CD4-positive, CD25-positive, alpha-beta regulatory T cell (primary cell): Measurements from ENCODE around the gene PDLIM4. TPM values are rescaled to one million over a fixed set of nuclear protein-coding genes. Genes with fewer than 3 reads are reported as not detected.

ENCODE experiments used
- ATAC-seq, 2 donors: fragments of 150-1000 bp; cut with Tn5 transposase; one replicate each; pipeline ENCODE4 v1.10.0; 2021; ENCODE audit warnings: low read depth in 2 of 2, moderate number of reproducible peaks in 2 of 2, moderate library complexity in 1 of 2
- DNase-seq, 3 donors: peaks; one replicate each; pipeline versions ENCODE4 v3.0.0 to v3.0.0-alpha.2; 2012 to 2022; ENCODE audit warnings: mixed read lengths in 1 of 3
- H3K27ac ChIP-seq: one replicate; pipeline ENCODE4 v1.7.0; 2013; ENCODE audit warnings: mild to moderate bottlenecking, low read length; ENCODE audit not compliant: insufficient read depth, poor library complexity, severe bottlenecking
- H3K27me3 ChIP-seq: one replicate; pipeline ENCODE4 v1.7.0; 2013; ENCODE audit warnings: low read length; ENCODE audit not compliant: control insufficient read depth, insufficient read depth
- H3K36me3 ChIP-seq: one replicate; pipeline ENCODE4 v1.7.0; 2013; ENCODE audit warnings: mild to moderate bottlenecking, low read length, moderate library complexity; ENCODE audit not compliant: control insufficient read depth, insufficient read depth
- H3K4me1 ChIP-seq: 2 replicates; pipeline ENCODE4 v1.7.0; 2013; ENCODE audit warnings: mild to moderate bottlenecking, low read length; ENCODE audit not compliant: insufficient read depth, control insufficient read depth, poor library complexity, severe bottlenecking
- H3K4me3 ChIP-seq: one replicate; pipeline ENCODE4 v1.7.0; 2013; ENCODE audit warnings: low read depth, mild to moderate bottlenecking, low read length, moderate library complexity
- H3K9me3 ChIP-seq, 2 experiments: 1 replicate in 1 of 2; 2 replicates in 1 of 2; pipeline ENCODE4 v1.7.0; 2013; ENCODE audit warnings: low read length in 2 of 2, mild to moderate bottlenecking in 1 of 2, moderate library complexity in 1 of 2; ENCODE audit not compliant: control insufficient read depth in 2 of 2
- H3K27ac Mint-ChIP-seq, 3 donors: one replicate each; pipeline ENCODE4 v1.8.0; 2020 to 2022; ENCODE audit warnings: mild to moderate bottlenecking in 3 of 3, mixed read lengths in 3 of 3, moderate library complexity in 2 of 3
- H3K27me3 Mint-ChIP-seq: one replicate; pipeline ENCODE4 v1.8.0; 2022; ENCODE audit warnings: mild to moderate bottlenecking, mixed read lengths
- H3K36me3 Mint-ChIP-seq: one replicate; pipeline ENCODE4 v1.8.0; 2020; ENCODE audit warnings: mixed read lengths
- H3K4me1 Mint-ChIP-seq, 4 donors: one replicate each; pipeline ENCODE4 v1.8.0; 2020 to 2022; ENCODE audit warnings: mixed read lengths in 4 of 4, mild to moderate bottlenecking in 1 of 4
- H3K4me3 Mint-ChIP-seq, 4 donors: one replicate each; pipeline ENCODE4 v1.8.0; 2020 to 2022; ENCODE audit warnings: mild to moderate bottlenecking in 4 of 4, mixed read lengths in 4 of 4, moderate library complexity in 3 of 4
- H3K9me3 Mint-ChIP-seq, 7 donors: one replicate each; pipeline ENCODE4 v1.8.0; 2020 to 2022; ENCODE audit warnings: mixed read lengths in 7 of 7, mild to moderate bottlenecking in 3 of 7, moderate library complexity in 2 of 7
- polyA plus RNA-seq, 4 donors: library from polyadenylated mRNA; unstranded; fragments of 300-500 nt; fragmentation: Illumina TruSeq; gene quantifications; one replicate each; pipeline ENCODE4 v1.2.3, GENCODE V29; 2021
- total RNA-seq: library from RNA; stranded (reverse); gene quantifications from one replicate; pipeline ENCODE4 v1.2.3, GENCODE V29; 2022

The PDLIM4 gene
- total and polyA plus RNA-seq, 5 donors from 2014 or later = not detected

GRCh38 chr5:132235340-132235739 is 22.2 kb upstream of the PDLIM4 start:
- H3K9me3 Mint-ChIP-seq = peaks cover 0 to 3% (median 0%) of the 10 kb centered on the region in 7 donors
- no peak overlapping the region for H3K4me3 Mint-ChIP-seq
- DNase-seq = no peak
- H3K27me3 Mint-ChIP-seq = peaks cover 18% of the 10 kb centered on the region
- Histone ChIP-seq H3K9me3 (no peaks in the 10 kb centered on the region), H3K4me3 (no peak overlapping the region), H3K27me3 (peaks cover 3% of the 10 kb centered on the region), H3K27ac (no peak overlapping the region), H3K36me3 (no peaks in the 10 kb centered on the region), H3K4me1 (no peaks in the 10 kb centered on the region)
- peak overlapping the region in 1 of 3 donors; percentile 28 for H3K27ac Mint-ChIP-seq
- no peak for ATAC-seq
- H3K36me3 Mint-ChIP-seq = no peaks in the 10 kb centered on the region
- H3K4me1 Mint-ChIP-seq = peaks cover 0 to 6% (median 0%) of the 10 kb centered on the region in 4 donors

GRCh38 chr5:132237141-132237540 is 20.4 kb upstream of the PDLIM4 start:
- Histone ChIP-seq H3K4me1 (no peaks in the 10 kb centered on the region), H3K27ac (no peak overlapping the region), H3K4me3 (no peak overlapping the region), H3K9me3 (peaks cover 0 to 4% of the 10 kb centered on the region in 2 experiments), H3K27me3 (peaks cover 5% of the 10 kb centered on the region), H3K36me3 (no peaks in the 10 kb centered on the region)
- DNase-seq (no peak), ATAC-seq (no peak)
- H3K27me3 Mint-ChIP-seq = peaks cover 21% of the 10 kb centered on the region
- no peaks in the 10 kb centered on the region for H3K4me1 Mint-ChIP-seq
- no peak overlapping the region for H3K4me3 Mint-ChIP-seq
- no peak overlapping the region for H3K27ac Mint-ChIP-seq
- H3K36me3 Mint-ChIP-seq = no peaks in the 10 kb centered on the region
- H3K9me3 Mint-ChIP-seq = peaks cover 0 to 9% (median 5%) of the 10 kb centered on the region in 7 donors

DNA sequence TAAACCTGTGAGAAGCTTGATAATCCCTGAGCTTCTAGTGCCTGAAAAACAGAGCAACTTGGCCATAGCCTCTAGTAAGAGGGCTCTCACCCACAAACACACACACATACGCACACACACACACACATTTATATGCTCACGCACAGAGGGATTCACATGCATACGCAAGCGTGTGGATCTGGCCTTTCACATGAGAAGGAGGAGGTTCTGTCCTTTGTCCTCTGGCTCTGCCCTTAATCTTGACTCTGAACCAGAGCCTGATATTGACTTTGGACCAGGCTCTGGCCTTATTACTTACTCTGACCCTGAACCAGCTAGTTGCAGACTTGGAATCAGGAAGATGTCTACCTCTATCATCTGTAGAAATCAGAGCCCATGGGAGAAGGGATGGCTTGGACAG is 19.8 kb upstream of the PDLIM4 start:
- Mint-ChIP-seq H3K4me3 (no peak overlapping the region), H3K27me3 (peaks cover 21% of the 10 kb centered on the region), H3K9me3 (peaks cover 0 to 9% (median 5%) of the 10 kb centered on the region in 7 donors), H3K27ac (no peak overlapping the region), H3K36me3 (no peaks in the 10 kb centered on the region), H3K4me1 (no peaks in the 10 kb centered on the region)
- DNase-seq (no peak), ATAC-seq (no peak)
- Histone ChIP-seq H3K27me3 (peaks cover 5% of the 10 kb centered on the region), H3K27ac (no peak overlapping the region), H3K9me3 (peaks cover 0 to 4% of the 10 kb centered on the region in 2 experiments), H3K36me3 (no peaks in the 10 kb centered on the region), H3K4me1 (no peaks in the 10 kb centered on the region), H3K4me3 (no peak overlapping the region)

DNA sequence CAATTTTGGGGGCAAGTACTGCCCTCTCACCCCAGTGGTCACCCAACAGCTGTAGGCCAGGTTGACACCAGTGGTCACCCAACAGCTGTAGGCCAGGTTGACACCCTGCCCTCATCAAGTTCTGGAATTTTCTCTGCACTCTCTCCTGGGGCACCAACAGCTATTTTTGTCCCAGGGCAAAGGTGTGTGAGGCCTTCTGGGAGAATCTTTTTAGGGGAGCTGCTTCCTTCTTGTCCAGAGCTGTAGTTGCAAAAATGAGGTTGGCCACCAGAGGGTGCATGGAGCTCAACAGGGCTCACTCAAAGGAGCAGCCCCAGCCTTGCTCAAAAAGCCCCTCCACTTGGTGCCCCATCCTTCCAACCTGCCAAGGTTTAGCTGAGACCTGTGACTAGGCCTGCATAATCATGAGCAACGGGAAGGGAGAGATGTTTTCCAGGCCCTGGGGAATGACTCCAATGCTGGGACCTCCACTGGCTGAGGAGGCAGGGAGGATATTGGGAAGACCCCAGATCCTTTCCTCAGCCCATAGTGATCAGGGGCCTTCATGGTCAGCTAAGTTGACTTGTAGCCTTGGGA is 19.2 kb upstream of the PDLIM4 start:
- ATAC-seq (peak; percentile 58 to 68), DNase-seq (peak; percentile 21 to 71 (median 49))
- Mint-ChIP-seq H3K9me3 (peaks cover 0 to 13% (median 5%) of the 10 kb centered on the region in 7 donors), H3K27ac (no peak overlapping the region), H3K27me3 (peaks cover 27% of the 10 kb centered on the region), H3K36me3 (no peaks in the 10 kb centered on the region), H3K4me1 (no peaks in the 10 kb centered on the region), H3K4me3 (no peak overlapping the region)
- Histone ChIP-seq H3K27me3 (peaks cover 5% of the 10 kb centered on the region), H3K9me3 (peaks cover 0 to 4% of the 10 kb centered on the region in 2 experiments), H3K36me3 (no peaks in the 10 kb centered on the region), H3K4me3 (no peak overlapping the region), H3K4me1 (no peaks in the 10 kb centered on the region), H3K27ac (no peak overlapping the region)

GRCh38 chr5:132238901-132239500 is 18.5 kb upstream of the PDLIM4 start:
- Histone ChIP-seq H3K9me3 (peaks cover 0 to 6% of the 10 kb centered on the region in 2 experiments), H3K27me3 (peaks cover 5% of the 10 kb centered on the region), H3K27ac (no peak overlapping the region), H3K4me1 (no peaks in the 10 kb centered on the region), H3K4me3 (no peak overlapping the region), H3K36me3 (no peaks in the 10 kb centered on the region)
- DNase-seq (no peak), ATAC-seq (no peak)
- peaks cover 0 to 18% (median 6%) of the 10 kb centered on the region in 7 donors for H3K9me3 Mint-ChIP-seq
- peaks cover 33% of the 10 kb centered on the region for H3K27me3 Mint-ChIP-seq
- H3K4me3 Mint-ChIP-seq = no peak overlapping the region
- H3K4me1 Mint-ChIP-seq = no peaks in the 10 kb centered on the region
- H3K36me3 Mint-ChIP-seq = peaks cover 1% of the 10 kb centered on the region
- H3K27ac Mint-ChIP-seq = no peak overlapping the region

DNA sequence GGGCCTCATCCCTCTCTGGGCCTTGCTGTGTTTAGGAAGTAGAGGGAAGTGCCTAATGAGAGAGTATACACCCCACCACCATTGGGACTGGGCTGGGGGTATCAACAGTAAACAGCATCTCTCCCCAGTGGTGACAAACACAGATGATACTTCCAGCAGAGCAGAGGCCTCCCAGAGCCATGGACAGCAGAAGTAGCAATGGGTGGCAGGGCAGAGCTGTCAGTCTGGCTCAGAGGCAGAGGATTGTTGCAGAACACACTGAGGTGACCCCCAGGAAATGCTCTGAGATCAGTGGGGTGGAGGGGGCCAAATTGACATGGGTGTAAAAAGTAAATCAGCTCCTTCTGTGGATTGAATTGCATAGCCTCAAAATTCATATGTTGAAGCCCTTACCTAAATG is 17.7 kb upstream of the PDLIM4 start:
- Mint-ChIP-seq H3K36me3 (peaks cover 4% of the 10 kb centered on the region), H3K27ac (no peak overlapping the region), H3K27me3 (peaks cover 38% of the 10 kb centered on the region), H3K4me3 (no peak overlapping the region), H3K4me1 (no peaks in the 10 kb centered on the region), H3K9me3 (peaks cover 0 to 26% (median 10%) of the 10 kb centered on the region in 7 donors)
- peaks cover 0 to 12% of the 10 kb centered on the region in 2 experiments for H3K9me3 ChIP-seq
- H3K36me3 ChIP-seq = no peaks in the 10 kb centered on the region
- H3K27me3 ChIP-seq = peaks cover 11% of the 10 kb centered on the region
- no peaks in the 10 kb centered on the region for H3K4me1 ChIP-seq
- no peak overlapping the region for H3K4me3 ChIP-seq
- H3K27ac ChIP-seq = no peak overlapping the region
- ATAC-seq (no peak), DNase-seq (no peak)

DNA sequence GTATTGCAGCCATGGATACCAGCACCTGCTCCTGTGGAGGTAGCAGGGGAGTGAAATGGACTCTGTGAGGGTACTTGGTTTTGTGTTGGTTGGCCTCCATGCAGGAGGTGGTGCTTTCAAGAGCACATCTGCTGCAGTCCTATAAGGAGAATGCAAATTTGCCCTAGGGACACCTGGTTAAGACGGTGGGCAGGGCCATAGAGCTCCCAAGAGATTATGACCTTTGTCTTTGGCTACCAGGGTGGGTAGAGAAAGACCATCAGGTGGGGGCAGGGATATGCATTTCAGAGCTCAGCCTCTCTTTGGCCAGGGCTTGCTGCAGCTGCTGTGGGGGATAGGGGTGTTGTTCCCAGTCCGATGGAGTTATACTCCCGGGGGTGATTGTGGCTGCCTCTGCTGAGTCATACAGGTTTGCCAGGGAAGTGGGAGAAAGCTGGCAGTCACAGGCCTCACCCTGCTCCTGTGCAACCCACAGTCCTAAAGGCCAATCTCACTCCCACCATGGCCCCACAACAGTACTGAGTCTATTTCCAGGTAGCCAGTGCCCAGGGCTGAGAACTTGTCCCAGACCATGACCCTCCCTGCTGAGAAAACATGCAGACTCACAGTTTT is 14.0 kb upstream of the PDLIM4 start:
- Histone ChIP-seq H3K27ac (no peak overlapping the region), H3K4me3 (no peak overlapping the region), H3K27me3 (peaks cover 16% of the 10 kb centered on the region), H3K9me3 (peaks cover 11 to 23% of the 10 kb centered on the region in 2 experiments), H3K36me3 (no peaks in the 10 kb centered on the region), H3K4me1 (no peaks in the 10 kb centered on the region)
- Mint-ChIP-seq H3K9me3 (peaks cover 0 to 46% (median 10%) of the 10 kb centered on the region in 7 donors), H3K4me1 (no peaks in the 10 kb centered on the region), H3K36me3 (peaks cover 4% of the 10 kb centered on the region), H3K27ac (no peak overlapping the region), H3K27me3 (peaks cover 39% of the 10 kb centered on the region), H3K4me3 (no peak overlapping the region)
- DNase-seq (no peak), ATAC-seq (no peak)
